Skin of body (tissue), 2 donors: ENCODE results near the gene AAK1. TPM values are rescaled to one million over a fixed set of nuclear protein-coding genes. Genes with fewer than 3 reads are reported as not detected.
A peak's percentile ranks its signal among the peaks of the same experiment; 100 is the strongest.

Source experiments
- DNase-seq: peaks from one replicate; lab custom pipeline; 2025; lab: John Stamatoyannopoulos, UW
- total RNA-seq: library from RNA; depleted of rRNA; stranded (reverse); fragments of >200 nt; gene quantifications from one replicate; pipeline ENCODE4 v1.2.3, GENCODE V29; 2014

AAK1 gene
- total RNA-seq, 1 donor from 2014 or later, result 29.9 TPM

DNA sequence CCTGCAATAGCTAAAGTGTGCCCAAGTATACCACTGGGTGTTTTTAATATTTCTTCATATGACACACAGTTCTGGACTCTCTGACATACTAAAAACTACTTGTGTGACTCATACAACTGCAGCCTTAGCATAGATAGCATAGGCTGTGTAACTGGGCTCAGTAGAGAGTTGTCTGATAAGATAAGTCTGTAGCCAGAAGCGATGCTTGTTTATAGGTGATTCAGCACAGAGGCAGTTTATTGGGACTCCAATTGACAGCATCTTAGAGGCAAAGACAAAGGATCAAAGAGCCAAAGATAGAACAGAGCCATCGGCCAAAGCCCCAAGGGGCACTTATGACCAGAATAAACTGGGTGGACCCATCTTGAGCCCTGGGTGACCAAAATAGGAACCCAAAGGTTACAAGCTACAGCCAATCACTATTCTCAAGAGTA lies 42.3 kb downstream of the AAK1 start:
- no peak for DNase-seq

DNA sequence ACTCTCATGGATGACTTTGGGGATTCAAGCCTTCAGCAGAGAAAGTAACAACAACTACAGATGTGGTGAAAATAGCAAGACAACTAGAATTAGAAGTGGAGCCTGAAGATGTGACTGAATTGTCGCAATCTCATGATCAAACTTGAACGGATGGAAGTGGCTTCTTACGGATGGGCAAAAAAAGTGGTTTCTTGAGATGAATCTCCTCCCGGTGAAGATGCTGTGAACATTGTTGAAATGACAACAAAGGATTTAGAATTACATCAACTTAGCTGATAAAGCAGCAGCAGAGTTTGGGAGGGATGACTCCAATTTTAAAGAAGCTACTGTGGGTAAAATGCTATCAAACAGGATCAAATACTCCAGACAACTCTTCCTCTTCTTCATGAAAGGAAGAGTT lies 43.1 kb downstream of the AAK1 start:
- no peak for DNase-seq

DNA sequence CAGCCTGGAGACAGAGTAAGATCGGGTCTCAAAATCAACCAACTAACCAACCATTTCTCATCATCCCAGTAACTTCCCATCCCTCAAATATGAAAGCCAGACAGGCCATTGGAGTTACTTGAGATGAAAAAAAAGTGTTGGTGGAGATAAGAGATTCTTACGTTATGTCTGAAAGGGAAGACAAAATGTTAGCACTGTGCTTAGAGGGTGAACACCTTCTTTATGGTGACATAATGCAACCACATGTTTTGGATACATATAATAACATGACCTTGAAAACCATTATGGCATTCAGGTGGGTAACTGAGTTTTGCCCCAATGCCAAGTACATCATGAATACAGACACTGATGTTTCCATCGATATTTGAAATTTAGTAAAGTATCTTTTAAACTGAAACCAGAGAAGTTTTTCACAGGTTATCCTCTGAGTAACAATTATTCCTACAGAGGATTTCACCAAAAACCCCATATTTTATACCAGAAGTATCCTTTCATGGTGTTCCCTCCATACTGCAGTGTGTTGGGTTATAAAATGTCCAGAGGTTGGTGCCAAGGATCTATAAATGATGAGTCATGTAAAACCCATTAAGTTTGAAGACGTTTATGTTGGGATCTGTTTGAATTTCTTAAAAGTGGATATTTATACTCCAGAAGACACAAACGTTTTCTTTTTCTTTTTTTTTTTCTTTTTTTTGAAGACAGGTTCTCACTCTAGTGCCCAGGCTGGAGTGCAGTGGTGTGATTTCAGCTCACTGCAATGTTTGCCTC lies 45.5 kb downstream of the AAK1 start:
- no peak for DNase-seq

DNA sequence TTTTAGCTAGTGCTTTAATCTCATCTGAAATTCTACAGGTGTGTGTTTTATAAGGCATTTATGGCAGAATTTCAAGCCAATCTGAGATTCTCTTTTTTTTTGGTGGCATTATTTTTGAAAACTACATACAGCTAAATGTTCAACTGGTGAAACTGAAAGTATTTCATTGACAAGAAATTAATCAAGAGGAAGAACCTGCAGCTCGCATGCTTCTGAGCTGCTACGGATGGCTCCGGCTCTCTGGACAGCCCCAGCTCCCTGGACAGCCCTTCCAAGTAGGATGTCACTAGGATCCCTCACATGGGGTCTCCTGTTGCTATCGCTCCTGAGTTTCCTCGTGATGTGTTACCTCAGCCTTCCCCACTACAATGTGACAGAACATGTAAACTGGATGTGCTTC lies 46.4 kb downstream of the AAK1 start:
- no peak for DNase-seq

DNA sequence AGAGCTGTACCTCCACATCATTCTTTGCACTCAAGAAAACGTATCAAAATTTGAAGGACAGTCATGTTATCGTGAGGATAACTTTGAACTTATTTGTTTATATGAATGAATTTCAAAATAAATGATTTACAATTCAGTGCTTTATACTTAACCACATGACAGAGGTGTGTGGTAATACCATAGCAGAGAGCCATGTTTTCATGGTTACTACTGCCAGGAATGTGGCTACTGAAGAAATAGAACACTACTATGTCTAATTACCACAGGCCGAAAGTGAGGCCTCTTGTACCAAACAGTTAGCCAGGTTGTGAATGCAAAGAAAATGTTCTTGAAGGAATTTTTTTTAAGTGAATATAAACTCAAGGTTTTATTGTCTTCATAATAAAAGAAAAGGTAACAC lies 49.2 kb downstream of the AAK1 start:
- DNase-seq, result no peak

DNA sequence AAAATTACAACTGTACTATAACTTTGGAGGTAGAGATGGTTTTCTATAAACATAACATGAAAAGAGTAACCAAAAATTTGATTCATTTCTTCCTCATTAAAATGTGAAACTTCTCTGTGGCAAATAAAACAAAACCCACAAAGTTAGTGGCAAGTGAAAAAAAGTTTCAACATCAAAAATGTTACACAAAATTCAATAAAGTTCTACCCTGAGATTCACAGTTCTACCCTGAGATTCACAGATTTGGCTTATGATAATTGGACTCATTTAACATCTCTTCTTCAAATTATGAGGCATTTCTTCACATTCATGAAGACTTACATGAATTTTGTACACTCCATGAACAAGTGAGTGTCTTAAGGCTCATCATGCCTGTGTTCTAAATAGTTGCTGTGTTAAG lies 51.0 kb downstream of the AAK1 start:
- DNase-seq, result no peak

DNA sequence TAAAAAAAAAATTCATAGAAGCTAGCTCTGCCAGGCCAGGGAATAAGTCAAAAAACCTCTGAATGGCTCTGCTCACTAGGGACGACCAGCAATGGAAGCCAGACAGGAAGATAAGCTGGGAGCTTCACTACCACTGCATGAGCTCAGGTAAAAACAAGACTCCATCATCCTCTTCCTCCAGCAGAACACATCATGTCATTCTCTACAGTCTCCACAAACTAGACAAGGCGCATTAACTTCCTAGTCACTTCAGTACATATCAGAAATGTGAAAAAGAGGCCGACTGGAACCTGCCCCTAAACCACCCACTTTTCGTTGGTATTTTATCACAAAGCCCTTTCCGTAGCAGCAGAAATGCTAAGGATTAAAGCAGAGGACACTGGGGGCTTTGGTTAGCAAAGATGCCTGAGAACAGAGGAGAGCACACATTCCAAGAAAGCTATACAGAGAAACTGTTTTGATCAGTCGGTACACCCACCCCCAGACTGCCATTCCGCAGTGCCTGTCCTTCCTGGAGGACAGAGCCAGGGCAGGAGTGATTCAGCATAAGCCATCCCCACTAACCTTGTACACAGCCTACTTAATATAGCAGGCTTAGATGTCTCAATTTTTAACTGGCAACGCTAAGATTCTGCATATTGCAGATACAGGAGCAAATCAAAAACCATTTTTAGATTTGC lies 53.4 kb downstream of the AAK1 start:
- DNase-seq, result no peak

DNA sequence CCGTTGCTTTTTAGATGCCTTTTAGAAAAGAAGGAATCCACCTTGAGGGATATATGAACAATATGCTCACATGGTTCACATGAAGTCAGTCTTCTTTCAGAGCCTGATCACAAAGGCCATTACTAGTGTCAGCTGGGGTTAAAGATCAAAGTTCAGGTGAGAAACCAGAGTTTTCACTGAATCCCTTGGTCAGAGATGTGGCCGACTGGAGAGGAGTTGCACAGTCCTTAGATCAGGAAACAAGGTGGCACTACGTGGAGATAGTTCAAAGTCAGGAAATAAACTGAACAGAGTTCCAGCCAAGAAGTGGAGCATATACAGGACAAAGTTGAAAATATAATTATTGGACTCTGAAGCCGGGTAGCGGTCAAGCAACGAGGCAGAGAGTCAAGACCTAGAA lies 54.6 kb downstream of the AAK1 start:
- DNase-seq, result no peak

DNA sequence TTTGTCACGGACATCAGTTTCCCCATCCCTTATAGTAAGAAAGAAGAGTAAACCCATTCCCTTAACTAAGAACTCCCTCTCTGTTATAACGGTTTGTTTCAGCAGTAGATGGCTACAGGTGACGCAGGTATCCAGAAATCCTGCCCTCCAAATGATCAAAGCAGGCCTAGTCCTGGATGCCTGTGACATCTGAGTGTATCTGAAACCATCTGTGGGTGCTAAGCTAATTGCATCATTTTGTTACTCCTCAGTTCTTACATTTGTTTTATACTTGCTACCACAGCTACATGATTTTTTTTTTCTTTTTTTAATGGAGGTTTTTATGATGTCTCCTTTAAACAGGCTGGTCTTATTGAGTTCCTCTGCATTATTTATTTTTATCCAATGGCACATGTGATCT lies 55.1 kb downstream of the AAK1 start:
- no peak for DNase-seq

DNA sequence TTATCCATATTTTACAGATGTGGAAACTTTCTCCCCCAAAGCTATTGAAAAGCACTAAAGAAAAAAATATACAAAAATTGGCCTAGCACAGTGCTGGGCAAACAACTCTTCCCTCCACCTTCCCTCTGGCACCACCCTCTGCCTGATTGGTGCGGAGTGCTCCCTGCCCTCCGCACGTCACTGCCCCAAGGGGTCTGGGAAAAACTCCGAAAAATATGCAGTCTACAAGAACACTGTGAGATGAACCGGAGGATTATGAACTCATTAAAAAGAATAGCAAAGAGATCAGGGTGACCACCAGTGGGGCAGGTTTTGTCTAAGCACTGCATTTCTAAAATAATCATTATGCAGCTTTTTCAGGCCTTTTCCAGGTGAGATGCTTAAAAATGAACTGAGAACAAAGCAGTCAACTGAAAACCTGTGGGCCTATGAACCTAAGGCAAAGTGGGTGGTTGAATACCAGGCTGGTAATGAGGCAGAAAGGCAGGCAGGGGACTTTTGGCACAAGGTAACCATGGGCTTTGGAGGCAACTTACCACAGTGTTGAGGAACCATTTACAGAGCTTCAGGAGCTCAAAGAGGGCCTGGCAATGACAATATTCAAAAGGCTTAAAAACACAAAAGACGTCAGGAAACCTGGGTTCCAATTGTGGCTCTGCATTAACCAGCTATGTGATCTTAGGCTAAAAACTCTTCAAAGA lies 57.5 kb downstream of the AAK1 start:
- no peak for DNase-seq

DNA sequence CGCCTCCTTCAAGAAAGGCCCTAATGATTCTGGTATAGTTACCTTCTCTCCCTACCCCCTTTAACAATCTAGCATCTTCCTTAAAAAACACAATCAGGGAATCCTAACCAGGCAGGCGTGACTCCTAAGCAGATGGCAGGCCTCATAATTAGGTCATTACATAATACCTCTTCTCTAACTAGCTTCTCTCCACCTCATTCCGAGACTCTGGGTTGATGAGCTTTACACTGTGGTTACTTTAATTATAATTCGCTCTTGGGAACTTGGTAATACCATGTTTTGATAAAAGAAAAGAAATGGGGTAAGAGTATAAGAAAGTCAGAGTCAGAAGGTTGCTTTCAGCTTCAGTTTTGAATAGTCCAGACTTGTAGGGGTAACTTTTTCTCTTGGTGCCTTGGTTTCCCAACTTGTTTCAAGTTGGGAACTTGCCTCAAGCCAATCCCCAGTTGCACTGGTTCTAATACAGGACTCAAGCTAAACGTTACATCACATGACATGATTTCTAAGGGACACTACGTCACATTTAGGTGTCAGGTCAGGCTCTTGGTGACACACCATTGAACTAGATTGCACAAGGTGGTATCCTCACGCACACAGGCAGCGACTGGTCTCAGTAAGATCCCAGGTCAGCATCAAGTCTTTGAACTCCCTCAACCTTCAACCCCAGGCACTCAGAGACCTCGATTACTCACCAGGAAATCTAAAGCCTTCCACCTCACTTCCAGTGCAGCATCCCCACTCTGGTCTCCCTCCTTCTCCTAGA lies 59.2 kb downstream of the AAK1 start:
- no peak for DNase-seq

DNA sequence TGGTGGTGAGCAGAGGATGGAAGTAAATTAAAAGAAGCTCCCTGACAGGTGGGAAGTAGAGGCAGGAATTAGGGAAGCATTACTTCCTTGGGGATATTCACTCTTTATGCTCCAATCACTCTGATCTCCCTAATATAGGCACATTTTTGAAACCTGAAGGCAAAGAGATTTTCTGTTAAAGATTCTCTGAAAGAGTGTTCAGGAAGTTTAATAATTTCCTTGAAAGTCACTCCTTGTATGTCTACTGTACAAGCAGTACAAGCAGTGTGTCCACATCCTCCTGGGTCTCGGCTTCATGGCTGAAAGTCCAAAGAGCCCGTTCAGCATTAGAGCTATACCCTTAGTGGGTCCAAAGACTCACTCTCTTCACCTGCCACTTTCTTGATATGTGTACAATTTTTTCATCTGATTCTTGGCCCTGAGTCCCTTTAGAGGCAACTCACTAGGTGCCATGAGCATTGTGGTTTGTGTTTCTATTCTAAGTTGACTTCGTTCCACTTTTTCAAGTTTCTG lies 60.2 kb downstream of the AAK1 start:
- no peak for DNase-seq

DNA sequence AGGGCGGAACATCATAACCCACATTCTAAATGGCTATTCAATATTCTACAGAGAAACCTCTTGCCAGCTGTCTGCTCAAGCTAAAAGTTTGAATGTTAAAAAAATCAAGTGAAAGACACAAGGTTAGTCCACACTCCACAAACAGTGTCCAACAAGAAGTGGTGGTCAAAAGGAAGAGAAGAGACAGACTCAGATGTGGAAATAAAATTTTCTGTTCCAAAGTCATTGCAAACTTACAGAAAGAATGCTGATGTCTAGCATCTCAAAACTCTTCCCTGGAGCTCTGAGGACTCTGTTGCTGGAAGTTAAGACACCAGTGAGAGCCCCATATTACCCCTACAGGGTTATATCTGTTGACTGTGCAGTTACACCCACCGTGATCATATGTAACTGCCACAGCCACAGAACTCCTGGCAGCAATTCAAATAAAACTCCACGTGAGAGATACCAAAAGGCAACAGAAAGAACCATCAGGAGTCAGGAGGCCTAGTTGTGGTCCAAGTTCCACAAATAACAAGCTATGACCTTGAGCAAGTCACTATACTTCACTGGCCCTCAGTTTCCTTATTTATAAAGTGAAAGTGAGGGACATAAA lies 60.9 kb downstream of the AAK1 start:
- DNase-seq, result no peak

DNA sequence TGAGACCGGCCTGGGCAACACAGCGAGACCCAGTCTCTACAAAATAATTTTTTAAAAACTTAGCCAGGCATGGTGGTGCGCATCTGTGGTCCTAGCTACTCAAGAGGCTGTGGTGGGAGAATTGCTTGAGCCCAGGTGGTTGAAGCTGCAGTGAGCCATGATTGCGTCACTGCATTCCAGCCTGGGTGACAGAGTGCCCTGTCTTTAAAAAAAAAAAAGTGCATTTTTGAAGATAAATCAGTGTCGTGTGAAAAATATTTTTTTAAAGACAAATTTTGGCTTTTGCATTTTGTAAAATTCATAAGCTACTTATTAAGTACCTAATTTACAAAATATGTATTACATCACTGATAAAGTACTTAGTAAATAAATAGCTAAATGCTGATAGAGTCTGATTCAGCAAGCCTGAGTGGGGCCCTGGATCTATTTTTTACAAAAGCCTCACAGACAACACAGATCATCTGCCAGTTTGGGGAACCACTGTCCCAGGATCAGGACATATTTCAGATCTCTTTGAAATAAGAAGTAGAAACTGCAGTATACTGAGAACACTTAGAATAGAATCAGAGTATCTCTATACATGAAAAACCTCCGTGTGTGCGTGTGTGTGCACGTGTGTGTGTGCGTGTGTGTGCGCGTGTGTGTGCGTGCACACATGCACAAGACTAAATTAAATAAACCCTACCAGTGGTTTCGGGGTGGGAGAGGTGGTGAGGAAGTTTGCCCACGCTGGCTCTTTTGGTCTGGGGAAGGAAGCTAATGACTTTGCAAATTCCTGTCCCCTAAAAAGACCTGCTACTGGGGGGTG lies 61.6 kb downstream of the AAK1 start:
- no peak for DNase-seq

DNA sequence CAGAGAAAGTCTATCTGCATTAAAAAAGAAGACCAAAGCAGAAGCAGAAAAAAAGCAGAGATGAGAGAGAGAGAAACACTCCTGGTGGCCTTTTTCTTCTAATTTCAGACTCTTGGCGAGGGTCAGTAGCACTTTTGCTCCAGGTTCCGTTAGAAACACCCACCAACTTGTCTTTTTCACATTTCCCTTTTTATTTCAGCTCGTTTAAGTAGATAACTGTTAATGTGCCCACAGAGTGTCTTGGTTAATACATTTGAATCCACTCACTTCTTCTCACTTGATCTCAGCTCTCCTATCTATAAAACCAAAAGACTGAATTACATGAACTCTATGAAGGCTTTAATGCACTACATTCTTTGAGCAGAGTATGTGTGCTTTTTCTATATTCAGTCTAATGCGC lies 63.1 kb downstream of the AAK1 start:
- DNase-seq, result no peak

DNA sequence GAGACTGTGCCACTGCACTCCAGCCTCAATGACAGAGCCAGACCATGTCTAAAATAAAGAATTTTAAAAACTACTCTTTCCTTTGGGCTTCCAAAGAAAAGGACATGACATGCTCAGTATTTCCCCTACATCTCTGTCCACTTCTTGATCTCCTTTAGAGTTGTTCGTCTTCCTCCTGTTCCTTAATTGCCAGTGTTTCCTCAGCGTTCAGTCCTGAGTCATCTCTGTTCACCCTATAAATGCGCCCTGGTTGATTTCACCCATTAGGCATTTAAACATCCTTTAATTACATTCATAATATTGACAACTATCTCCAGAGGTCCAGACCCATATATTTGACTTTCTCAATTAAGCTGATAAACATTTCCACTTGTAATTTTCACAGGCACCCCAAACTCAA lies 64.0 kb downstream of the AAK1 start:
- no peak for DNase-seq

DNA sequence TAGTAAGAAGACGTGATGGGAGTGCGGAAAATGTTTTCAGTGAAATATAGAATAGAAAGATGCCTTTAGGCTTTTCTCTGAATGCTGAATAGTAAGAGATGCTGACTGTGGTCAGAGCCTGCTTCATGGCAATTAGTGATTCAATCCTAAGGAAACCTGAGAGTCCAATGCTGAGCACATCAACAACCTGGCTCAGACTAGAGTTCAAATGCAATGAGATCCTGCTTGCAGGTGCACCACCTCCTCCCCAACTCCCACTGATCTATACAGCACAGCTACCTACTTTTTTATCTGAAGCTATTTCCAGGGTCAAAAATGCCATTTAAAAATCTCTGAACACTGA lies 65.4 kb downstream of the AAK1 start:
- no peak for DNase-seq

DNA sequence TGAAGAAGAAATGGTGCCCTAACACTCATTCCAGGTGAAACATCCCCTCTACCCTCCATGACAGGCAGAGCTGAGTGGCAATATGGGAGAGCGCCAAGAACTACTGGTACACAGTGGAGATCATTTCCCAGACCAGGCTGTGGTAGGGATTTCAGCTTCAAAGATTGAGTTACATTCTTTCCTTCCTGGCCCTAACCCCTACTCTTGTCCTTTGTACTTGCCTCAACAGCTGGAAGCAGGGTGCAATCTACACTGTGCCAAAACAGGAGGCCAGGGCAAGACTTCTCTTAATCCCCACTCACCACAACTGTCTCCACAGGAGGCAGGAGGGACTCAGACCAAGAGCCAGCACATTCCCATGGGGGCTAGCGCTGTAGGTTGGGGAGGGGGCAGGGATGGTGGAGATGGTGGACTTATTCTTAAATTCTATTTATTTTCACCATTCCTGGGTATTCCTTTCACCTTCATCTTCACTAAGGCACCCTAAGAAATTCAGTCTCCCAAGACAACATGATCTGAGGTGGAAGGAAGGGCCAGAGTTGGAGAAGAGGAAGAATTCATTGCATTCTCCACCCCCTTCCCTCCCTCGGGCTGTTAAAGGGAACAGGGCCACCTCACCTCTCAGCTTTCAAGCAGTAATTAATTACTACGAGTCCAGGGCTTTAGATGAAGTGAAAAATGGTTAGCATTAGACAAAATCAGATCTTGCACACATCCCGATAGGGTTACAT lies 65.9 kb downstream of the AAK1 start:
- DNase-seq, result no peak

DNA sequence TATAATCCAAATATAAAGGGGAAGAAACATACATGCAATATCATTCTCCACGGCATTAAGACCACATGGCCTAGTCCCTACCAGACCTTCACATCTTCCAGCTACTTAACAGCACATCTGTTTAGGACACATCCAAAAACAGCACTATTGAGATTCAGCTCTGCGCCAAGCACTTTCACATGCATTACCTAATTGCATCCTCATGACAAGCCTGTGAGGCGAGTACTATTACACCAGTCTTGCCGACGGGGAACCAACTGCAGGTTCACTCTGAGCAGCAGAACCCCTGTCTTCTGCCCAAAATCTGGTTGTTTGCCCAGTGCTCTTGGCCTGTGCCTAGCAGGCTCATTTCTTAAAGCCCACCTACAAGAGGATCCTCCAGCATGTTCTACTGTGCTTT lies 66.7 kb downstream of the AAK1 start:
- peak; percentile 83 for DNase-seq

DNA sequence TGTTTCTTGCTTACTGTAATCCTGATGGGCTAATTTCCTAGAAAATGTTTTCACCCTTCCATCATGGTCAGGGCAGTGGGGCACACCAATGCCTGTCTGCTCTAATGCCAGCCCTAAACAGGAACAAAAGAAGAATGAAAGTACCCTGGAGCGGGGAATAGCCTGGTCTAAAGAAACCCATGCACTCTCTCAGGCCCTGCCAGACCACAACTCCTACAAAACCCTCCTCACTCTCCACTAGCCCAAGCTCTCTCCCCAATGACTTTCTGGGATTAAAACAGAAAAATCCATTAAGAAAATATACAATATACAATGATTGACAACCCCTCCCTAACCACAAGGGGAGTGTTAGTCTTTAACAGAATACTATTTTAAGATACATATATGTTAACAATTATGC lies 67.6 kb downstream of the AAK1 start:
- DNase-seq, result no peak
